ENCODE measurements around the gene PANK4. TPM values are rescaled to one million over a fixed set of nuclear protein-coding genes. Genes with fewer than 3 reads are reported as not detected.
A peak's percentile ranks its signal among the peaks of the same experiment; 100 is the strongest.
"Not testable (repeated sequence)": the region's sequence is repeated elsewhere in the genome, so short reads cannot be mapped to it uniquely, and the experiment has no call there.

Gene PANK4
- total RNA-seq, 3 donors from 2014 or later: 38.4 to 40.5 (median 40.0) TPM

DNA sequence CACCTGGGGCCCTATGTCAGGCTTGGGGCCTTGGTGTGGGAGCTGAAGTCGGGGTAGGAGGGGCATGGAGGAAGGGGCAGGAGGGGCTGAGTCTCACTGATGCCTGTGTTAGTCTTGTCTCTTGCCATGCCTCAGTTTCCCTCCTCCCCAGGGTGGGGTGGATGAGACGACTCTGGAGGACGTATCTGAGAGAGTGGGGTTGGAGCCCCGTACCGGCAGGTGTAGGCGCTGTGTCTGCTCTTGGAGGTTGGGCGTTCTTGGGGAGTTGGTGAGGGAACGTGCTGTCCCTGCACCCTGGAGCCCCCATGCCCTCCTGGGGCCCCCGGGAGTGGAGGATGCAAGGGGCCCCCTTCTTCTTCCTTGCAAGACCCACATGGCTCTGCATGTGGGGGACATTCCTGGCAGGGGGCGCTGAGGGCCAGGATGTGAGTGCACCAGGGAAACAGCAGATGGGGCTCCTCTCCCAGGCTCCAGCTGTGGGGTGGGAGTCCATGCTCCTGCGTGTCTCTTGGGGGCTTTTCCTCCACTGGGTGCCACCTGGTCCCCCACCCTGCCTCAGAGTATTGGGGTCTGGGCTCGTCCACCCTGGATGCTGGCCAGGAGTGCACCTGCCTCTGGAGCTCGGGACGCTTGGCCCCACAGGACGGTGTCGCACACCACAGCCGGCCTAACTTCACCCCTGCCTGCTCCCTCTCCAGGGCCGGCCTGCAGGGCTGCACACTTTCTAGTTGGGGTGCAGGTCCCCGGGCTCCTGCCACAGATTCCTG, 28.4 kb upstream of the PANK4 start:
- ATAC-seq (peak in 1 of 2 donors; percentile 11), DNase-seq (peak; percentile 55)
- no peaks in the 10 kb centered on the region for H3K27me3 Mint-ChIP-seq (ENCODE audit: low read depth)
- H3K9me3 Mint-ChIP-seq: no peaks in the 10 kb centered on the region
- peaks cover 40% of the 10 kb centered on the region for H3K4me1 Mint-ChIP-seq (ENCODE audit: low read depth)
- peak overlapping the region; percentile 99 for H3K4me3 Mint-ChIP-seq
- peaks cover 6% of the 10 kb centered on the region for H3K36me3 Mint-ChIP-seq (ENCODE audit: insufficient read depth)

- no peaks in the 10 kb centered on the region for H3K9me3 Mint-ChIP-seq
- DNase-seq (no peak), ATAC-seq (no peak)
- H3K4me1 Mint-ChIP-seq (ENCODE audit: low read depth): peaks cover 42% of the 10 kb centered on the region
- H3K27me3 Mint-ChIP-seq (ENCODE audit: low read depth): no peaks in the 10 kb centered on the region
- peaks cover 3% of the 10 kb centered on the region for H3K36me3 Mint-ChIP-seq (ENCODE audit: insufficient read depth)
- no peak overlapping the region for H3K4me3 Mint-ChIP-seq
Measured at GRCh38 chr1:2553871-2554620, 27.6 kb upstream of the PANK4 start.

- H3K9me3 Mint-ChIP-seq: not testable (repeated sequence)
Measured at GRCh38 chr1:2553076-2553475, 26.7 kb upstream of the PANK4 start.

DNA sequence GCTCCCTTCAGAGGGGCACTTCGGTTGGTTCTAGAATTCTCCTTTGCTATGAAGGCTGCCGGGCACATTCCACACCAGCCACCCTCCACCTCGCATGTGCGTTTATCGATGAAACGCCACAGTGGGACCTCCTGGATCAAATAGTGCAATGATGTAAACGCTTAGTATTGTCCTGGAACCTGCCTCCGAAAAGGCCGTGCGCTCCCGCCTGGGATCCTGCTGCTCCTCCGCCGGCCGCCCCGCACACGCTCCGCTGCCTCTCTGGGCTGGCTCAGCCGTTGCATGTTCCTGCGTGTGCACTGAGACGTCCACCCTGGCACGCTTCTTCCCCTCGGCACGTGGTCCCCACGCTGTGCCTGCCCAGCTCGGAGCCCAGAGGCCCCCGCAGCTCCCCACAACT, 25.8 kb upstream of the PANK4 start:
- Mint-ChIP-seq H3K27me3 (ENCODE audit: low read depth) (no peaks in the 10 kb centered on the region), H3K4me1 (ENCODE audit: low read depth) (peaks cover 41% of the 10 kb centered on the region), H3K36me3 (ENCODE audit: insufficient read depth) (no peaks in the 10 kb centered on the region), H3K4me3 (no peak overlapping the region), H3K9me3 (no peaks in the 10 kb centered on the region)
- DNase-seq (no peak), ATAC-seq (no peak)

More at GRCh38 chr1:2553076-2553475, 26.7 kb upstream of the PANK4 start:
- H3K4me3 Mint-ChIP-seq; DNase-seq; ATAC-seq; H3K27me3 Mint-ChIP-seq (ENCODE audit: low read depth); H3K36me3 Mint-ChIP-seq (ENCODE audit: insufficient read depth): not testable (repeated sequence)
- H3K4me1 Mint-ChIP-seq (ENCODE audit: low read depth): peaks cover 42% of the 10 kb centered on the region

GRCh38 chr1:2551544-2551943, 25.1 kb upstream of the PANK4 start:
- H3K4me1 Mint-ChIP-seq (ENCODE audit: low read depth): peaks cover 42% of the 10 kb centered on the region
- not testable (repeated sequence) for ATAC-seq; H3K4me3 Mint-ChIP-seq; H3K27me3 Mint-ChIP-seq (ENCODE audit: low read depth); DNase-seq; H3K9me3 Mint-ChIP-seq; H3K36me3 Mint-ChIP-seq (ENCODE audit: insufficient read depth)

- not testable (repeated sequence) for H3K9me3 Mint-ChIP-seq; H3K36me3 Mint-ChIP-seq (ENCODE audit: insufficient read depth); ATAC-seq; DNase-seq; H3K27me3 Mint-ChIP-seq (ENCODE audit: low read depth); H3K4me3 Mint-ChIP-seq
- H3K4me1 Mint-ChIP-seq (ENCODE audit: low read depth): peaks cover 34% of the 10 kb centered on the region
Measured at GRCh38 chr1:2550309-2550861, 24.0 kb upstream of the PANK4 start.

- H3K9me3 Mint-ChIP-seq; DNase-seq; ATAC-seq; H3K27me3 Mint-ChIP-seq (ENCODE audit: low read depth); H3K36me3 Mint-ChIP-seq (ENCODE audit: insufficient read depth): not testable (repeated sequence)
- Mint-ChIP-seq H3K4me1 (ENCODE audit: low read depth) (peaks cover 29% of the 10 kb centered on the region), H3K4me3 (peak overlapping the region; percentile 29)
Measured at GRCh38 chr1:2549367-2550029, 23.1 kb upstream of the PANK4 start.

DNA sequence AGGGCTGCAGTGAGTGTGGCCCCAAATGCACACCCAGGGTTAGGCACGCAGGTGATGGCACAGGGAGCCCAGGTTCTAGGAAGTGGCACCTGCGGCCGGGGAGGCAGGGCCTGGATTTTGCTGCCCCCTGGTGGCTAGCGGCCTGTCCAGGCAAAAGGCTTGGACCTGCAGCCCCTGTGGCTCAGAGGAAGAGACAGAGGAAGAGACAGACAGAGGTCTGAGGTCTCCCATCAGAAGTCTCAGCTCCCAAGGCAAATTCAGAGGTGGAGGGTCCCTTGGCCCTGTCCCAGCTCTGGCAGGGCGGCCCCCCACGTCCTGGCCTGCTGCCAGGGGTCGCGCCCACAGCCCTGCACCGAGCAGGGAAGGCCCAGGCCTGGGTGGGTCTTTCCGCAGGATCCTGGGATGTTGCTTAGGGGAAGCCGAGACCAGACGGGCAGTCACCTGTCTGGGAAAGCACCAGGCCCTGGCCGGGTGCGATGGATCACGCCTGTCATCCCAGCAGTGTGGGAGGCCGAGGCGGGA, 21.7 kb upstream of the PANK4 start:
- peak; percentile 20 to 33 for ATAC-seq
- peak; percentile 84 for DNase-seq
- H3K4me1 Mint-ChIP-seq (ENCODE audit: low read depth): peaks cover 30% of the 10 kb centered on the region
- H3K4me3 Mint-ChIP-seq: peak overlapping the region; percentile 85
- no peaks in the 10 kb centered on the region for H3K36me3 Mint-ChIP-seq (ENCODE audit: insufficient read depth)
- H3K27me3 Mint-ChIP-seq (ENCODE audit: low read depth): no peaks in the 10 kb centered on the region
- no peaks in the 10 kb centered on the region for H3K9me3 Mint-ChIP-seq

- Mint-ChIP-seq H3K9me3 (no peaks in the 10 kb centered on the region), H3K36me3 (ENCODE audit: insufficient read depth) (no peaks in the 10 kb centered on the region), H3K4me3 (peak overlapping the region; percentile 85), H3K4me1 (ENCODE audit: low read depth) (peaks cover 30% of the 10 kb centered on the region), H3K27me3 (ENCODE audit: low read depth) (no peaks in the 10 kb centered on the region)
- ATAC-seq: peak; percentile 31 to 39
- peak; percentile 27 for DNase-seq
Measured at GRCh38 chr1:2547210-2548067, 21.0 kb upstream of the PANK4 start.

- peak; percentile 68 for DNase-seq
- peak; percentile 48 to 62 for ATAC-seq
- Mint-ChIP-seq H3K4me3 (peak overlapping the region; percentile 85), H3K36me3 (ENCODE audit: insufficient read depth) (no peaks in the 10 kb centered on the region), H3K4me1 (ENCODE audit: low read depth) (peaks cover 32% of the 10 kb centered on the region), H3K9me3 (no peaks in the 10 kb centered on the region), H3K27me3 (ENCODE audit: low read depth) (no peaks in the 10 kb centered on the region)
Measured at GRCh38 chr1:2546515-2547209, 20.3 kb upstream of the PANK4 start.

- peak; percentile 47 to 49 for ATAC-seq
- Mint-ChIP-seq H3K4me3 (peak overlapping the region; percentile 85), H3K4me1 (ENCODE audit: low read depth) (peaks cover 34% of the 10 kb centered on the region), H3K36me3 (ENCODE audit: insufficient read depth) (no peaks in the 10 kb centered on the region), H3K9me3 (no peaks in the 10 kb centered on the region), H3K27me3 (ENCODE audit: low read depth) (no peaks in the 10 kb centered on the region)
- peak; percentile 84 for DNase-seq
Measured at GRCh38 chr1:2545754-2546514, 19.5 kb upstream of the PANK4 start.

- no peaks in the 10 kb centered on the region for H3K27me3 Mint-ChIP-seq (ENCODE audit: low read depth)
- no peak overlapping the region for H3K4me3 Mint-ChIP-seq
- no peaks in the 10 kb centered on the region for H3K36me3 Mint-ChIP-seq (ENCODE audit: insufficient read depth)
- no peak for DNase-seq
- H3K9me3 Mint-ChIP-seq: no peaks in the 10 kb centered on the region
- ATAC-seq: no peak
- H3K4me1 Mint-ChIP-seq (ENCODE audit: low read depth): peaks cover 34% of the 10 kb centered on the region
Measured at GRCh38 chr1:2544875-2545640, 18.7 kb upstream of the PANK4 start.
